Upper lobe of left lung (tissue), 6 donors: ENCODE results near the gene RFTN1. TPM values are rescaled to one million over a fixed set of nuclear protein-coding genes. Genes with fewer than 3 reads are reported as not detected.

Experiments
- ATAC-seq, 2 donors: fragments of 200-7000 bp; cut with Tn5 transposase; one replicate each; pipeline ENCODE4 v1.9.1; 2022; ENCODE audit warnings: mild to moderate bottlenecking in 2 of 2, moderate library complexity in 2 of 2; ENCODE audit not compliant: low FRiP score in 2 of 2
- DNase-seq, 2 donors: peaks; one replicate each; pipeline ENCODE4 v3.0.0-alpha.2; 2019 to 2020
- H3K27ac ChIP-seq, 4 donors: fragments of 200-600 bp; sonication (generic); one replicate each; pipeline ENCODE4 v1.5.1; 2016 to 2019
- H3K27me3 ChIP-seq, 4 donors: fragments of 200-600 bp; sonication (generic); one replicate each; pipeline ENCODE4 v1.5.1; 2017 to 2019
- H3K36me3 ChIP-seq, 4 donors: fragments of 200-600 bp; sonication (generic); one replicate each; pipeline ENCODE4 v1.5.1; 2016 to 2019
- H3K4me1 ChIP-seq, 4 donors: fragments of 200-600 bp; sonication (generic); one replicate each; pipeline ENCODE4 v1.5.1; 2018 to 2019
- H3K4me3 ChIP-seq, 4 donors: fragments of 200-600 bp; sonication (generic); one replicate each; pipeline ENCODE4 v1.5.1; 2017 to 2019; ENCODE audit warnings: mild to moderate bottlenecking in 2 of 4, moderate library complexity in 1 of 4
- H3K9me3 ChIP-seq, 4 donors: fragments of 200-600 bp; sonication (generic); one replicate each; pipeline ENCODE4 v1.5.1; 2018 to 2019
- EP300 ChIP-seq, 4 donors: sonication (generic); formaldehyde crosslinking; IDR thresholded peaks; one replicate each; pipeline ENCODE4 v1.5.1; 2017; ENCODE audit warnings: antibody characterized with exemption in 4 of 4, control low read depth in 2 of 4
- POLR2A ChIP-seq, 4 donors: fragments of 450-650 bp; IDR thresholded peaks; one replicate each; pipeline ENCODE4 v1.5.1; 2016 to 2017; ENCODE audit warnings: antibody characterized with exemption in 4 of 4, mild to moderate bottlenecking in 2 of 4
- POLR2AphosphoS5 ChIP-seq, 2 donors: sonication (generic); formaldehyde crosslinking; IDR thresholded peaks; one replicate each; pipeline ENCODE4 v1.5.1; 2017; ENCODE audit warnings: antibody characterized with exemption in 2 of 2
- WGBS, 2 donors: methylation state at CpG; one replicate each; pipeline ENCODE4 v1.1.5; 2017 to 2018; 5-methylcytosine and 5-hydroxymethylcytosine counted together
- total RNA-seq, 6 donors: library from RNA; depleted of rRNA in 4 of 6; stranded (reverse); fragments of >200 nt in 4 of 6; gene quantifications; one replicate each; pipeline versions ENCODE4 v1.1.0 to v1.2.1, GENCODE V29; 2016 to 2021
- TF ChIP-seq, protein P1 (sequence below), 6 experiments: fragments of 450-650 bp in 4 of 6; fragments of 200-600 bp in 2 of 6; sonication (generic) in 2 of 6; IDR thresholded peaks; one replicate each; pipeline ENCODE4 v1.5.1; 2016 to 2019; ENCODE audit warnings: antibody characterized with exemption in 6 of 6
- donor health status: DM: no; HTN: no; CAD: no; lungs with moderate emphysema.
- donor health status: DM: no; HTN: yes; CAD: no; lungs with severe emphysema.

The RFTN1 gene
- total RNA-seq, 6 donors from 2014 or later: 62.1 to 121 (median 76.1) TPM

DNA sequence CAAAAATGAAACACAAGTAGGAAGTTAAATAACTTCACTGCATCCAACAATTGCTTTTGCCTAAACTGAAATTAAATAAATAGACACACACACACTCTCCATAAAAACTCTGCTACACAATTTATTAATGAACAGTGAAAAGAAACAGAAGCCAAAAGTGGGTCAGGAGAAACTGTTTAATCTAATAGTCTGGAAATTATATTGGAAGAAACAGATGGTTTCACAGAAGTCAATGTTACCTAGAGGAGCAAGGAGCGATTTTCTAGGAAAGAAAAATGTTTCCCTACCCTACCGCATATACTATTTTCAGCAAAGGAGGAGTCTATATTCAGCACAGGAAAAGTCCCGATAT, 32.0 kb downstream of the RFTN1 start:
- ATAC-seq (no peak), DNase-seq (no peak)
- no peak for TF ChIP-seq POLR2A (IDR thresholded peaks at IDR 0.05)
- TF ChIP-seq POLR2AphosphoS5 (IDR thresholded peaks at IDR 0.05): no peak
- TF ChIP-seq, protein P1, sequence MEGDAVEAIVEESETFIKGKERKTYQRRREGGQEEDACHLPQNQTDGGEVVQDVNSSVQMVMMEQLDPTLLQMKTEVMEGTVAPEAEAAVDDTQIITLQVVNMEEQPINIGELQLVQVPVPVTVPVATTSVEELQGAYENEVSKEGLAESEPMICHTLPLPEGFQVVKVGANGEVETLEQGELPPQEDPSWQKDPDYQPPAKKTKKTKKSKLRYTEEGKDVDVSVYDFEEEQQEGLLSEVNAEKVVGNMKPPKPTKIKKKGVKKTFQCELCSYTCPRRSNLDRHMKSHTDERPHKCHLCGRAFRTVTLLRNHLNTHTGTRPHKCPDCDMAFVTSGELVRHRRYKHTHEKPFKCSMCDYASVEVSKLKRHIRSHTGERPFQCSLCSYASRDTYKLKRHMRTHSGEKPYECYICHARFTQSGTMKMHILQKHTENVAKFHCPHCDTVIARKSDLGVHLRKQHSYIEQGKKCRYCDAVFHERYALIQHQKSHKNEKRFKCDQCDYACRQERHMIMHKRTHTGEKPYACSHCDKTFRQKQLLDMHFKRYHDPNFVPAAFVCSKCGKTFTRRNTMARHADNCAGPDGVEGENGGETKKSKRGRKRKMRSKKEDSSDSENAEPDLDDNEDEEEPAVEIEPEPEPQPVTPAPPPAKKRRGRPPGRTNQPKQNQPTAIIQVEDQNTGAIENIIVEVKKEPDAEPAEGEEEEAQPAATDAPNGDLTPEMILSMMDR (IDR thresholded peaks at IDR 0.05): no peak
- no peak for TF ChIP-seq EP300 (IDR thresholded peaks at IDR 0.05)
- Histone ChIP-seq H3K4me3 (no peak overlapping the region), H3K27ac (peak overlapping the region; percentile 50 to 81 (median 71)), H3K36me3 (peaks cover 0 to 4% (median 0%) of the 10 kb centered on the region in 4 donors), H3K9me3 (no peaks in the 10 kb centered on the region), H3K27me3 (no peaks in the 10 kb centered on the region), H3K4me1 (peaks cover 53 to 75% (median 62%) of the 10 kb centered on the region in 4 donors)
- 20 to 21% methylated on average over 3 of the region's 3 CpGs for WGBS, 2 donors

DNA sequence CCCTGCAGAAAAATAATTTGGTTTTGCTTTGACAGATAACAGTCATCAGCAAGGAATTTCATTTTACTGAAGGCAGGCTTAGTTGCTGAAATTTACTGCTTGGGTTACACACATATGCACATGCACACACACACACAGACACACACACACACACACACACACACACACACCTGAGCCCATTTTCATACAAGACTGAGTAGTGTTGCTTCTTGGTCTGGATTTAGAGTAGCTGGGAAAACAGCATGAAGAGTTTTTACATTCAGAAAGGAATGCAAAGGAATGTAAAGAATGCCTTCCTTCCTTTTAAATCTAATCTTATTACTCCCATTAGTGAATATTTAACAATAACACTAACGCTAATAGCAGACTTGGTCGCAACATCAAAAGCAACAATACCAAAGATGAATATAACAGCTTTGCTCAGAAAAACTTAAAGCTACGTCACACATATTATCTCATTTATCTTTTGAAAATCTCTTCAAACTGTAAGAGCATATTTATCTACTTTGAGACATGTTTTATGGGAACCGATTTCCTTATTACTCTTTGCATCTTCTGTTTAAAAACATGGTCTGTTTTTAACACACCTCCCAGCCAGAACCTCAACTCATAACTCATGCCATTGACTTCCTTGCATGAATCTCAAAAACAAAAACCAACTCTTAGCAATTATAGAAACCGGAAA, 32.5 kb downstream of the RFTN1 start:
- Histone ChIP-seq H3K4me1 (peaks cover 55 to 80% (median 64%) of the 10 kb centered on the region in 4 donors), H3K27me3 (no peaks in the 10 kb centered on the region), H3K36me3 (peaks cover 0 to 4% (median 0%) of the 10 kb centered on the region in 4 donors), H3K9me3 (no peaks in the 10 kb centered on the region), H3K27ac (peak overlapping the region in 3 of 4 donors; percentile 50 to 81 (median 75)), H3K4me3 (no peak overlapping the region)
- DNase-seq: no peak
- TF ChIP-seq POLR2AphosphoS5 (IDR thresholded peaks at IDR 0.05): no peak
- no peak for TF ChIP-seq EP300 (IDR thresholded peaks at IDR 0.05)
- no peak for TF ChIP-seq POLR2A (IDR thresholded peaks at IDR 0.05)
- TF ChIP-seq, protein P1 (IDR thresholded peaks at IDR 0.05): no peak
- no peak for ATAC-seq
- 6 to 8% methylated on average over 5 of the region's 5 CpGs for WGBS, 2 donors

DNA sequence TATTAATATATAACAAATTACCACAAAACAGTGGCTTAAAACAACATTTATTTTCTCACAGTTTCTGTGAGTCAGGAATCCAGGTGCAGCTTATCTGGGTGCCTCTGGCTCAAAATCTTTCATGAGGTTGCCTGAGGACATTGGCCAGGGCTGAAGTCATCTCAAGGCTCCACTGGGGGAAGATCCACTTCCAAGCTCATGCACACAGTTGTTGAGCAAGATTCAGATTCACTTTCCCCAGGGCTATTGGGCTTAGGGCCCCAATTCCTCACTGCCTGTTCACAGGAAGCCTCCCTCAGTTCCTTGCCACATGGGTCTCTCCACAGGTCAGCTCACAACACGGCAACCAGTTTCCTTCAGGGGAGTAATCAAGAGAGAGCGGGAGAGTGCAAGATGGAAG, 35.0 kb downstream of the RFTN1 start:
- ATAC-seq: peak in 1 of 2 donors; percentile 18
- Histone ChIP-seq H3K4me1 (peaks cover 36 to 62% (median 49%) of the 10 kb centered on the region in 4 donors), H3K27ac (no peak overlapping the region), H3K36me3 (peaks cover 0 to 4% (median 0%) of the 10 kb centered on the region in 4 donors), H3K9me3 (no peaks in the 10 kb centered on the region), H3K27me3 (no peaks in the 10 kb centered on the region), H3K4me3 (no peak overlapping the region)
- TF ChIP-seq EP300 (IDR thresholded peaks at IDR 0.05) (no peak), POLR2AphosphoS5 (IDR thresholded peaks at IDR 0.05) (no peak), POLR2A (IDR thresholded peaks at IDR 0.05) (no peak)
- TF ChIP-seq, protein P1 (IDR thresholded peaks at IDR 0.05): no peak
- DNase-seq: no peak
- 73 to 88% methylated on average over 2 of the region's 2 CpGs for WGBS, 2 donors

DNA sequence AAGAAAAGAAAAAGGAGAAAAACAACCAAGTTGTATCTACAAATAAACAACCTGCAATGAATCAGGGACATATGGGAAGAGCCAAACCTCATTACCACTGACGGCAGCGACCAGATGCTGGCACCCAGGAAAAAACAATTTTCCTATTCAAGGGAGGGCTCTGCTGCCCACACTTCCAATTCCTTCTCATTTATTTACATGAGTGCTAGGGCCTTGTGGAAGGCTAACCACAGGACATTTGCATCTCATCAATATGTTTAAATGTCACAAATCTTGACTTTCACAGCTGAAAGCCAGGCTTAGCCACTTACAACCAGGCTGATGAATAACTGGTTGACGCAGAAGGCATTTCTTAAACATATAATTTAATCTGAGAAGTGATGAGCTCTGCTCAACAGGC, 36.0 kb downstream of the RFTN1 start:
- no peak overlapping the region for H3K4me3 ChIP-seq
- H3K27me3 ChIP-seq: no peaks in the 10 kb centered on the region
- WGBS, 2 donors: 83 to 89% methylated on average over 3 of the region's 3 CpGs
- H3K9me3 ChIP-seq: no peaks in the 10 kb centered on the region
- H3K36me3 ChIP-seq: peaks cover 0 to 4% (median 0%) of the 10 kb centered on the region in 4 donors
- TF ChIP-seq EP300 (IDR thresholded peaks at IDR 0.05) (no peak), POLR2A (IDR thresholded peaks at IDR 0.05) (no peak), POLR2AphosphoS5 (IDR thresholded peaks at IDR 0.05) (no peak)
- TF ChIP-seq, protein P1 (IDR thresholded peaks at IDR 0.05): no peak
- ATAC-seq (no peak), DNase-seq (no peak)
- H3K4me1 ChIP-seq: peaks cover 27 to 56% (median 39%) of the 10 kb centered on the region in 4 donors
- peak overlapping the region in 1 of 4 donors; percentile 30 for H3K27ac ChIP-seq

DNA sequence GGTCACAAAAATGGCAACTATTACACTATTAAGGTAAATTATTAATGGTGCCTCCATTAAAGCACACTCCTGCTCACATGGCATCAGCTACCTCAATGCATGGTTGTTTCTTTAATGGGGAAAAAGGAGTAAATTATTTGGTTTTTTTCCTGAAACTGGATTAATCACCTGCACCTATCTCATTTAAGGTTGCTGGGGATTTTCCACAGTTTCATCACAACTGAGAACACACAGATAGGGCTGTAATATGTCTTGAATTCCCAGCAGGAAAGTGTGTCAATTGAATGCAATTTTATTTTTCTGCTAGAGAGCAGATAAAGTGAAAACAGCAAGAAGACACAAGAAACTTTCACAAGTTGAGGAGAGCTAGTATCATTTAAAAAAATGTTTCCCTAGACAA, 36.4 kb downstream of the RFTN1 start:
- Histone ChIP-seq H3K4me3 (no peak overlapping the region), H3K27me3 (no peaks in the 10 kb centered on the region), H3K4me1 (peaks cover 22 to 52% (median 35%) of the 10 kb centered on the region in 4 donors), H3K36me3 (peaks cover 0 to 7% (median 0%) of the 10 kb centered on the region in 4 donors), H3K9me3 (no peaks in the 10 kb centered on the region), H3K27ac (peak overlapping the region in 2 of 4 donors; percentile 17 to 23)
- DNase-seq (no peak), ATAC-seq (no peak)
- TF ChIP-seq EP300 (IDR thresholded peaks at IDR 0.05) (no peak), POLR2AphosphoS5 (IDR thresholded peaks at IDR 0.05) (no peak)
- TF ChIP-seq, protein P1 (IDR thresholded peaks at IDR 0.05): no peak
